Testis (tissue), 2 donors: ENCODE results near the gene LRRTM4.

Experiments used
- POLR2A ChIP-seq: fragments of 450-650 bp; IDR thresholded peaks from one replicate; pipeline ENCODE4 v1.6.1; 2017; ENCODE audit warnings: antibody characterized with exemption, mild to moderate bottlenecking, moderate library complexity
- TF ChIP-seq, protein P1 (sequence below), 3 experiments: fragments of 450-650 bp in 2 of 3; fragments of 200-600 bp in 1 of 3; sonication (generic) in 1 of 3; IDR thresholded peaks; one replicate each; pipeline ENCODE4 v1.5.1; 2016 to 2019; ENCODE audit warnings: antibody characterized with exemption in 3 of 3, mild to moderate bottlenecking in 2 of 3, moderate library complexity in 1 of 3

DNA sequence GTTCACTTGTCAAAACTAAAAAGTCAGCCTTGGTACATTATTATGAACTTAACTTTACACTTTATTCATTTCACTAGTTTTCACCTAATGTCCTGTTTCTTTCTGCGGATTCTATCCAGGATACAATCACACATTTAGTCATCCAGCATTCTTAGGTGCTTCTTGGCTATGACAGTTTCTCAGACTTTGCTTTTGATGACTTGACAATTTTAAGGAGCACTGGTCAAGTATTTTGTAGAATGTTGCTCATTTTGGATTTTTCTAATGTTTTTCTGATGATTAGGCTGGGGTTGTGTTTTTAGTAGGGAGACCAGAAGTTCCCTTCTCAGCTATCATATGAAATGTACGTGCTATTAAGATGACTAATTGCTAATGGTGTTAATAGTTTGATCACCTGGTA lies 601.2 kb downstream of the LRRTM4 start:
- TF ChIP-seq, protein P1, sequence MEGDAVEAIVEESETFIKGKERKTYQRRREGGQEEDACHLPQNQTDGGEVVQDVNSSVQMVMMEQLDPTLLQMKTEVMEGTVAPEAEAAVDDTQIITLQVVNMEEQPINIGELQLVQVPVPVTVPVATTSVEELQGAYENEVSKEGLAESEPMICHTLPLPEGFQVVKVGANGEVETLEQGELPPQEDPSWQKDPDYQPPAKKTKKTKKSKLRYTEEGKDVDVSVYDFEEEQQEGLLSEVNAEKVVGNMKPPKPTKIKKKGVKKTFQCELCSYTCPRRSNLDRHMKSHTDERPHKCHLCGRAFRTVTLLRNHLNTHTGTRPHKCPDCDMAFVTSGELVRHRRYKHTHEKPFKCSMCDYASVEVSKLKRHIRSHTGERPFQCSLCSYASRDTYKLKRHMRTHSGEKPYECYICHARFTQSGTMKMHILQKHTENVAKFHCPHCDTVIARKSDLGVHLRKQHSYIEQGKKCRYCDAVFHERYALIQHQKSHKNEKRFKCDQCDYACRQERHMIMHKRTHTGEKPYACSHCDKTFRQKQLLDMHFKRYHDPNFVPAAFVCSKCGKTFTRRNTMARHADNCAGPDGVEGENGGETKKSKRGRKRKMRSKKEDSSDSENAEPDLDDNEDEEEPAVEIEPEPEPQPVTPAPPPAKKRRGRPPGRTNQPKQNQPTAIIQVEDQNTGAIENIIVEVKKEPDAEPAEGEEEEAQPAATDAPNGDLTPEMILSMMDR (IDR thresholded peaks at IDR 0.05): no peak
- no peak for TF ChIP-seq POLR2A
